Activated T-cell treated with anti-CD3 and anti-CD28 coated beads for 4 hours (primary cell): ENCODE measurements around the gene LTBP1.
"Not testable (repeated sequence)": the region's sequence is repeated elsewhere in the genome, so short reads cannot be mapped to it uniquely, and the experiment has no call there.

Source experiments
- DNase-seq: peaks from one replicate; pipeline ENCODE4 v3.0.0-alpha.2; 2020

Gene LTBP1

GRCh38 chr2:33404321-33404720 lies 457.6 kb downstream of the LTBP1 start:
- DNase-seq = no peak

GRCh38 chr2:33406622-33407021 lies 459.9 kb downstream of the LTBP1 start:
- DNase-seq = no peak

DNA sequence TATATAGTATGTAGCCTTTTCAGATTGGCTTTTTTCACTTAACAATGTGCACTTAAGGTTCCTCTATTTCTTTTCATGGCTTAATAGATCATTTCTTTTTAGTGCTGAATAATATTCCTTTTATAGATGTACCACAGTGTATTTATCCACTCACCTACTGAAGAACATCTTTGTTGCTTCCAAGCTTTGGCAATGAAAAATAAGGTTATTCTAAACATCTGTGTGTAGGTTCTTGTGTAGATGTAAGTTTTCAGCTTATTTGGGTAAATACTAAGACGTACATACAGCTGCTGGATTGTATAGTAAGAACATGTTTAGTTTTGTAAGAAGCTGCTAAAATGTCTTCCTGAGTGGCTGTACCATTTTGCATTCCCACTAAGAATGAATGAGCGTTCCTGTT lies 461.4 kb downstream of the LTBP1 start:
- DNase-seq = no peak

DNA sequence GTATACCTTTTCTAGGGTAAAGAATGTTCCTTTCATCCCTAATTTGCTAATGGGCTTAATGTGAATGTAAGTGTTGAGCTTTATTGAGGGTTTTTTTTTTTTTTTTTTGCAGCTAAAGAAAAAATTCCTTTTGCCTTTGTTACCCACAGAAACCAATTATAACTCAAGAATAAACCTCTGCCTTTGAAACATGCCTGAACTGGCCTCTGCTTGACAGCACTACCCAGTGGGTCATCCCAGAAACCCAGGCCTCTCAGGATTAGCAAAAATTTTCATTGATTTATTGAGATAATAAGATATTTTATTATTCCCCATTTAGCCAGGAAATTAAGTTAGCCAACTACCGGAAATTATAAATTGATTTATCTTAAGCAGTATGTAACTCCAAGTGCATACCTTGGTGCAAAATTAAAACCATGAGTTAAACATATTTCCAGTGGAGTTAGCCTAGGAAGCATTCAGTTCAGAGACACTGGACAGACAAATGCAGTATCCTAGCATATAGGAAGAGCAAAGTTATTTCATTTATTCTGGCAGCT lies 462.7 kb downstream of the LTBP1 start:
- DNase-seq = no peak

DNA sequence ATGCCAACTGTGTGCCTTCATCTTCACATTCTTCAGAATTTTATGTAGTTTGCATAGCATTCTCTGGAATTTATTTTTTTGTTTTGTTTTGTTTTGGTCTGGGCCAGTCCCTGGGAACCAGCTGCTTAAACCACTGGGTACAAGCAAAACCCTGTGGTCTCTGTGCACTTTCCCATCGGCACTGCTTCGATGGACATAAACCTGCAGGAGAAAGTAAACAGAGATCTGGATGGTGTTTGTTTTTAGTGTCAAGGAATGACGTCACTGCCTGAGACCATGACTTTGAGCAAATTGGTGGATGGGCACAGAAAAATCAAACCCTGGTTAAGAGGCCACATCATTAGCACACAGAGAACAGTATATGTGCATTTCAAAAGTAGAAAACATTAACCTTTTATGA lies 465.0 kb downstream of the LTBP1 start:
- DNase-seq = no peak

DNA sequence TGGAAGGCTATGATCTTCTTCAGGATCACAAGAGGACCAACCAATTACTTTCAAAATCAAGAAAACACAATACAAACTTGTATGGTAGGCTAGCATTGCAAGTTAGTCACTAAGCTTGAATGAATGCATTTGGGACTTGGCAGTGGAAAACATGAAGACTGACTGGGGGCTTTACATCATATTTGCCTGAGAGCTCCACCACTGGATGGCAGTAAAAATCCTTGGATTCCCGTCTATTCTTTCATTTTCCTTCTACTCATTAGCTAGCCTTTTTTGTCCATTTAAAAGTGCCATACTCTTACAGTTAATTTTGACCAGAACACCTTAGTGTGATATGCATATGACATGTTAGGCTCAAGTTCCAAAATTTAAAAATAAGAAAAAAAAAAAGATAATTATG lies 466.2 kb downstream of the LTBP1 start:
- no peak for DNase-seq

- DNase-seq = no peak
These were observed 472.9 kb downstream of the LTBP1 start for GRCh38 chr2:33419581-33420200.

- no peak for DNase-seq
These were observed 474.0 kb downstream of the LTBP1 start for GRCh38 chr2:33420726-33421125.

DNA sequence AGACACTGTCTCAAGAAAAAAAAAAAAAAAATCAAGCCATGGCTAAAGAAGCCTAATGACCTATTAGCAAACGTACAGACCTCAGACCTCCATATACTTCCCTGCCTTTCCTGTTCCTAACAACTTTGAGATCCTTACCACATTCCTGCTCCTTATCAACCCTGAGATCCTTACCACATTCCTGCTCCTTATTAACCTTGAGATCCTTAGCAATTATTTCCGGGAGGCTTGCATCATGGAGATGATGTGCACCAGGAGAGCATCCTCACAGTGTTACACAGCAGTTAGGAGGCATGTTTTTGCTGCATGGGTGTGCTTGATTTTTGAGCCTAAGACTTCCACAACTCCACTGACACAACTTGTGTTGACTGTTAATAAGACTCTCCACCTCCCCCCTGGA lies 475.1 kb downstream of the LTBP1 start:
- DNase-seq = no peak

DNA sequence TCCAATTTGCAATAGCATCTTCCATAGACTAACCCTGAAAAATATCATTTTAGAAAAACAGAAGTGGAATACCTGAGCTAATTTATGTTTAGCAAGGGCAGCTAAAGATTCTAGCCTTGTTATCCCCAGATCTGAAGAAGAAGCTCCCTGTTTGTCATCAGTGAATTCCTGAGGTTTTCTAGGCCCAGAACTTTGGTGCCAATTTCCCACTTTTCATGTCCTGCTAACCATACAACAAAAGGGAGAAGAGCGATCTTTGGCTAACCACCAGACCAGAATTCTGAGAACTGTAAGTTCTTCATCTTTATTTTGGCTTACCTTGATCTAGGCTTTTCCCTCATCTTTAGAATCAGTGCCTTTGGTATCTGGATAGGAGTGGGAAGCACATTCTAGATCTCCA lies 478.4 kb downstream of the LTBP1 start:
- no peak for DNase-seq

DNA sequence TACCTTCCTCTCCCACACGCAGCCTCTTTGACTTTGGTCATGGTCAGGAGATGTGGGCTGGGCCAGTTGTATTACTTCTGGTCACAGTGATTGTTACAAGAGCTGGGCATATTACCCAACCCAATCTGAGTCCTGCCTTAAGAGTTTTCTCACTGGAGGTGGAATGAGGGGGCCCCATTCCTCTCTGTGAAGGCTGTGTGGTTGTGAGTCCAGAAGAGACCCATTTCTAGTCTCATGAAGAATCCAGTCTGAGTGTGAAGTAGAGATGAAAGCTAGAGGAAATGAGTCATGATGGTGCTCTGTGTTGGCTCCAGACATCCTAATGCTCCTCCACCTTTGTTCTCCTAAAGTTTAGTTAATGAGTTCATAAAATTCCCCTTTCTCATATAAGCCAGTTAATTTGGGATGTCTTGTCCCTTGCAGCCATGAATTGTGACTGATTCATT lies 478.9 kb downstream of the LTBP1 start:
- no peak for DNase-seq

DNA sequence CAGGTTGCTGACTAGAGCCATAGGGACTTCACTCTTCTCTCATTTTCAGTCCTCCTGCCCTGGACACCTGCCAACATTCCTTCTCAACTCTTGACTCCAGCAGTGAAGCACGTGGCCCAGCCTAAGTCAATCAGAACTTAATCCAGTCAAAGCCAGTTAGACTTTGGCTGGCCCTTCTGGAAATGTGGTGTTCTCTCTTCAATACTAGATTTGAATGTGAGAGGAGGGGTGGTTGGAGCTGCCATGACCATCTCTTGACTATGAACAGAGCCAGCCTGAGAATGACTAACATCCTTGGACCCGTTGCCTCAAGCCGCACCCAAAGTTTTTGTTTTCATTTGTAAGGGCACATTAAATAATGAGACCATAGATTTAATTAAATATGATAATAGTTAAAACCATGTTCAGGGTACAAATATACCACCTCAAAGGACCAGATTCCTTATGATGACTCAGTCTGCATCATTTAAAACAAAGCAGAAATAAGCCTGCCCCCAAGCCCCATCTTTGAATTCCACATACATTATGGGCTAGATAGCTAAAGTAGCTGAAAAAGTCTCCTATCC lies 480.0 kb downstream of the LTBP1 start:
- no peak for DNase-seq

- DNase-seq = no peak
These were observed 483.3 kb downstream of the LTBP1 start for GRCh38 chr2:33430077-33430476.

DNA sequence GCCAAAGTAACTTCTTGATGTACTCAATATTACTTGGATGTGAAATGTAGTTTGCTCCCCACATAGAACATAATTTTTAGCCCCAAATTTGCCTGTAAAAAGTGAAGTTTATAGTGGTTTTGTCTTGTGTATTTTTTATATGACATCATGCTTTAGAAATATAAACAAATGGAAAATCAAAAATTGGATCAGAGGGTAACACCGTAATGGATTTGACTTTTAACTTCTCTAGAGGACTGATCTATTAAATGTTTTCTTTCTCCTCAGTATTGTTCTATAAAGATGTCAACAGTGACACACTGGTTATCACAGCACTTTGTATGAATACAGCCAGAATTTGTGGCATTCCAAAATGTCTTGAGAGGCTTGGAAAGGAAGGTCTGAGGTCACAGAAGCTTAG lies 484.1 kb downstream of the LTBP1 start:
- no peak for DNase-seq

DNA sequence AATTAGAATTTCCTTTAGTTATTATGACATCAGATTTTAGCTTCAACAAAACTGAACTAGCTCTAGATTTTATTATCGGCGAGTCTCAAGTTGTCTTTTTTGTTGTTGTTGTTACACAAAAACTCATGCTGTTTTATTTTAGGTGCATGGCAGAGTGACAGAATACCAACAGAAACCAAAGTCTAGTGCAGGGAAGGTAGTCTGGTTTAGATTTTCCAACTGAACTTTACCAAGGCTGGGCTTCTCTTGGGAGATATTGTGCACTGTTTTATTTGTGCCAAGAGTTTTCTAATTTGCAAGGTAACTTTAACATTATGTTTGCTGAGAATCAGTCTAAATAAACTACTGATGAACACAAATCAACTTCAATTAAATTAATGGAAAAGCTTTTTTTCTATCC lies 486.1 kb downstream of the LTBP1 start:
- no peak for DNase-seq

GRCh38 chr2:33433279-33434235 lies 486.8 kb downstream of the LTBP1 start:
- DNase-seq = no peak

- DNase-seq = no peak
These were observed 488.8 kb downstream of the LTBP1 start for GRCh38 chr2:33435518-33435917.

DNA sequence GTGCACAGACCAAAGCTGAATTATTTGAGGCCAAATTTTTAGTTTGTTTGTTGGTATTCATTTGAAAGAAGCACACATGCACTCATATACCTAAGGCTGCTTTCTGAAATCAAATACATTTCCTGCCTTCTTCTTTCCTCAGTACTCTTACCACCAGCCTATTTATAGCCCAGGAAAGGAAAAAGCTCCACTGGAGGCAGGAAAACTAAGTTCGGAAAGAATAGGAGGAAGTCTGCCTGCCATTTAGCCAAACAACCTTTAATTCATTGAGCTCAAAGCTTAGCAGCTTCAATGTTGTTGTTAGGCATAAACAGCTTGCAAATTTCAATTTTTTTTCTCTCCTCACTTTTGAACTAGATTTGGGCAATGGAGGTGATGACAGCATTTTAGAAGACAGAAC lies 489.3 kb downstream of the LTBP1 start:
- no peak for DNase-seq

DNA sequence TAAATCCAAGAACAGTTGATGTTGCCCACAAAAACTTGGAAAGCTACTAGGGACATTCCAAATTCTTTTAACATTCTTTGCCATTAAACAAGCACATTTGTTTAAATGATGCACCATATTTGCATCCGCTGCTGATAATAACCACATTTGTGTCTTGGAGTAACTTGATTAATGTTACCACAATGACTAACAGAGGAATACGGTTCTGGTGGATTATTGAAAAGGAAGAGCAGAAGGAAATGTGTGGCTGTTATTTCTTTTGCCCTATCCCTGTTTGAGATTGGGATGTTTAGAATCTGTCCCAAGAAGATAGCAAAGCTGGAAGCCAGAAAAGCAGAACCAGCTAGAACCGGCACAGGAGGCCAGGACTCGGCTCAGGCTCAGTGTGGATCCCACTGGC lies 490.5 kb downstream of the LTBP1 start:
- DNase-seq = no peak

- no peak for DNase-seq
These were observed 491.1 kb downstream of the LTBP1 start for GRCh38 chr2:33437815-33438214.

- no peak for DNase-seq
These were observed 494.6 kb downstream of the LTBP1 start for GRCh38 chr2:33441235-33441810.

DNA sequence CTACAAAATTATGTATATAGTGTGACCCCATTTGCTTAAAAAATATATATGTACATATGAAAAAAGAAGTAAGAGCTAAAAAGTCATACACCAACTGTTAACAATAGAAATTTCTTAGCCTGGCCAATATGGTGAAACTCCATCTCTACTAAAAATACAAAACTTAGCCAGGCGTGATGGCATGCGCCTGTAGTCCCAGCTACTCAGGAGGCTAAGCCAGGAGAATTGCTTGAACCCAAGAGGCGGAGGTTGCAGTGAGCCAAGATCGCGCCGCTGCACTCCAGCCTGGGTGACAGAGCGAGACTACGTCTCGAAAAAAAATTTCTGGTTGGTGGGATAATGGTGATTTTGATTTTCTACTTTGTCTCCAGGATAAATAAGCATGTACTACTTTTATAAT lies 495.3 kb downstream of the LTBP1 start:
- not testable (repeated sequence) for DNase-seq

DNA sequence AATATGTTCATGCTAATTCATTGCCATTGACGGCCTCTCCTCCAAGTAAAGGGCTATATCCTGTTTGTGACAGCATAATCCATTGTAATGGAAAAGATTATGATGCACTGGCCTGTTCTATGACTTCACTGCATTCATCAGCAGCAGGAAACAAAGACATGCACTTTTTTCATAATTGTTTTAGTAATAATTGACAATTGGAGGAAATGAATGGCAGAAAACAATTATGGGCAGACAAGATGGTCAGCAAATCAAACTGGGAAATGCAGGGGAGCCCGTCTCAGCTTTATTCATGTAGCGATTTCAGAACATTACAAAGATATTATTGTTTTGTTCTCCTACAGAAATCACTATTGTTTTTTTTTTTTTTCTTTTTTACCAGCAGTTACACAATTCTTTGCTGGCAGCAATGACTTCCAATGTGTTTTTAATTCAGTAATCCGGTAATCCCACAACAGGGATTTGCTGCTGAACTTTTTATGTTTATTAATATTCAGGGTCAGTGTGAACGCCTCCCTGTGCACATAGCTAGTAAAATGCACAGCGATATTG lies 495.9 kb downstream of the LTBP1 start:
- DNase-seq = no peak
